GM19328 (cell line): Measurements from ENCODE around the gene IRF8.

ENCODE experiments used
- ATAC-seq: cut with Tn5 transposase; IDR thresholded peaks from one replicate; pipeline ENCODE4 v1.9.1; 2021; ENCODE audit warnings: mild to moderate bottlenecking, moderate library complexity; ENCODE audit not compliant: unreplicated experiment

Gene IRF8

GRCh38 chr16:85911251-85911930 lies 12.4 kb downstream of the IRF8 start:
- no peak for ATAC-seq

- no peak for ATAC-seq
Observed at GRCh38 chr16:85912211-85912974, 13.4 kb downstream of the IRF8 start.

GRCh38 chr16:85913141-85913601 lies 14.2 kb downstream of the IRF8 start:
- no peak for ATAC-seq

- ATAC-seq = no peak
Observed at GRCh38 chr16:85913688-85914422, 14.9 kb downstream of the IRF8 start.

- ATAC-seq = no peak
Observed at GRCh38 chr16:85914423-85914794, 15.4 kb downstream of the IRF8 start.

- no peak for ATAC-seq
Observed at GRCh38 chr16:85915125-85915845, 16.3 kb downstream of the IRF8 start.

GRCh38 chr16:85916141-85916890 lies 17.4 kb downstream of the IRF8 start:
- no peak for ATAC-seq

- ATAC-seq = no peak
Observed at GRCh38 chr16:85917012-85917411, 18.1 kb downstream of the IRF8 start.

- no peak for ATAC-seq
Observed at GRCh38 chr16:85917959-85918358, 19.0 kb downstream of the IRF8 start.

- no peak for ATAC-seq
Observed at GRCh38 chr16:85918436-85918835, 19.5 kb downstream of the IRF8 start.

- ATAC-seq = no peak
Observed at GRCh38 chr16:85919271-85920267, 20.6 kb downstream of the IRF8 start.

GRCh38 chr16:85921026-85921425 lies 22.1 kb downstream of the IRF8 start:
- no peak for ATAC-seq

GRCh38 chr16:85923153-85924021 lies 24.4 kb downstream of the IRF8 start:
- ATAC-seq = no peak

GRCh38 chr16:85924675-85925074 lies 25.7 kb downstream of the IRF8 start:
- no peak for ATAC-seq

- no peak for ATAC-seq
Observed at GRCh38 chr16:85926370-85926769, 27.4 kb downstream of the IRF8 start.

GRCh38 chr16:85927371-85927770 lies 28.4 kb downstream of the IRF8 start:
- ATAC-seq = no peak

- no peak for ATAC-seq
Observed at GRCh38 chr16:85927959-85928358, 29.0 kb downstream of the IRF8 start.

- no peak for ATAC-seq
Observed at GRCh38 chr16:85928401-85928820, 29.4 kb downstream of the IRF8 start.
